H9 (cell line): ENCODE data around the gene PTK7. TPM values are rescaled to one million over a fixed set of nuclear protein-coding genes. Genes with fewer than 3 reads are reported as not detected.

ENCODE experiments used
- DNase-seq: peaks from one replicate; pipeline ENCODE4 v3.0.0-alpha.2; 2017
- H2AFZ ChIP-seq: one replicate; pipeline ENCODE4 v1.6.1; 2013; ENCODE audit warnings: mild to moderate bottlenecking, low read length, control low read depth, moderate library complexity
- H2AK5ac ChIP-seq: 2 replicates; pipeline ENCODE4 v1.6.1; 2013; ENCODE audit warnings: low read length, control low read depth, mixed read lengths; ENCODE audit not compliant: insufficient read length
- H2BK120ac ChIP-seq: one replicate; pipeline ENCODE4 v1.6.1; 2013; ENCODE audit warnings: low read depth, mild to moderate bottlenecking, low read length, control low read depth, inconsistent platforms; ENCODE audit not compliant: poor library complexity, severe bottlenecking
- H2BK12ac ChIP-seq: 2 replicates; pipeline ENCODE4 v1.6.1; 2013; ENCODE audit warnings: low read length, control low read depth, mixed read lengths, low read depth; ENCODE audit not compliant: insufficient read length
- H2BK15ac ChIP-seq: 2 replicates; pipeline ENCODE4 v1.6.1; 2013; ENCODE audit warnings: low read depth, low read length, control low read depth
- H2BK20ac ChIP-seq: one replicate; pipeline ENCODE4 v1.6.1; 2013; ENCODE audit warnings: low read depth, mild to moderate bottlenecking, low read length, control low read depth, inconsistent platforms; ENCODE audit not compliant: poor library complexity, severe bottlenecking
- H2BK5ac ChIP-seq: 2 replicates; pipeline ENCODE4 v1.6.1; 2013; ENCODE audit warnings: low read length, control low read depth, mixed read lengths; ENCODE audit not compliant: insufficient read length
- H3K14ac ChIP-seq: 2 replicates; pipeline ENCODE4 v1.6.1; 2013; ENCODE audit warnings: low read length, control low read depth; ENCODE audit not compliant: insufficient read depth
- H3K18ac ChIP-seq: 2 replicates; pipeline ENCODE4 v1.6.1; 2013; ENCODE audit warnings: low read depth, mild to moderate bottlenecking, mixed read lengths, low read length, control low read depth; ENCODE audit not compliant: insufficient read length
- H3K23ac ChIP-seq: 2 replicates; pipeline ENCODE4 v1.6.1; 2013; ENCODE audit warnings: low read length, control low read depth, mixed read lengths, low read depth; ENCODE audit not compliant: insufficient read length
- H3K23me2 ChIP-seq: 2 replicates; pipeline ENCODE4 v1.6.1; 2013; ENCODE audit warnings: low read depth, mild to moderate bottlenecking, mixed read lengths, low read length, control low read depth; ENCODE audit not compliant: insufficient read length, poor library complexity, severe bottlenecking
- H3K27ac ChIP-seq: 2 replicates; pipeline ENCODE4 v1.5.1; 2013; ENCODE audit warnings: low read length, control low read depth, mixed read lengths, low read depth; ENCODE audit not compliant: insufficient read length
- H3K27me3 ChIP-seq: 2 replicates; pipeline ENCODE4 v1.6.1; 2013; ENCODE audit warnings: low read length, control low read depth, inconsistent platforms; ENCODE audit not compliant: insufficient read depth
- H3K4ac ChIP-seq: 2 replicates; pipeline ENCODE4 v1.6.1; 2013; ENCODE audit warnings: low read depth, mild to moderate bottlenecking, control low read depth, inconsistent platforms, low read length, moderate library complexity
- H3K4me1 ChIP-seq: 2 replicates; pipeline ENCODE4 v1.6.1; 2013; ENCODE audit warnings: low read length, control low read depth, inconsistent platforms; ENCODE audit not compliant: insufficient read depth
- H3K4me2 ChIP-seq: 2 replicates; pipeline ENCODE4 v1.6.1; 2013; ENCODE audit warnings: low read length, control low read depth, mixed read lengths; ENCODE audit not compliant: insufficient read length, insufficient read depth
- H3K56ac ChIP-seq: 2 replicates; pipeline ENCODE4 v1.6.1; 2013; ENCODE audit warnings: low read depth, mild to moderate bottlenecking, mixed read lengths, low read length, control low read depth; ENCODE audit not compliant: insufficient read length
- H3K79me1 ChIP-seq: 2 replicates; pipeline ENCODE4 v1.6.1; 2013; ENCODE audit warnings: low read depth, mild to moderate bottlenecking, moderate library complexity, low read length, control low read depth, inconsistent platforms; ENCODE audit not compliant: insufficient read depth, poor library complexity, severe bottlenecking
- H3K79me2 ChIP-seq: 2 replicates; pipeline ENCODE4 v1.6.1; 2013; ENCODE audit warnings: low read length, control low read depth, inconsistent platforms; ENCODE audit not compliant: insufficient read depth
- H3K9ac ChIP-seq: 2 replicates; pipeline ENCODE4 v1.6.1; 2013; ENCODE audit warnings: low read length, control low read depth, mixed read lengths; ENCODE audit not compliant: insufficient read length; ENCODE audit errors: extremely low read depth
- H3K9me3 ChIP-seq: one replicate; pipeline ENCODE4 v1.6.1; 2013; ENCODE audit warnings: low read depth, low read length, inconsistent platforms; ENCODE audit not compliant: control insufficient read depth
- H3T11ph ChIP-seq: one replicate; pipeline ENCODE4 v1.6.1; 2013; ENCODE audit warnings: mild to moderate bottlenecking, low read length, control low read depth, inconsistent platforms
- H4K20me1 ChIP-seq: one replicate; pipeline ENCODE4 v1.6.1; 2013; ENCODE audit not compliant: control insufficient read depth, insufficient read length, insufficient read depth
- H4K5ac ChIP-seq: 2 replicates; pipeline ENCODE4 v1.6.1; 2013; ENCODE audit warnings: low read depth, mild to moderate bottlenecking, mixed read lengths, low read length, control low read depth; ENCODE audit not compliant: insufficient read length
- H4K8ac ChIP-seq: replicated peaks from 2 replicates; pipeline ENCODE4 v1.6.1; 2013; ENCODE audit warnings: low read length, control low read depth, mixed read lengths, low read depth; ENCODE audit not compliant: insufficient read length
- H4K91ac ChIP-seq: 2 replicates; pipeline ENCODE4 v1.6.1; 2013; ENCODE audit warnings: low read depth, mild to moderate bottlenecking, moderate library complexity, mixed read lengths, low read length, control low read depth; ENCODE audit not compliant: insufficient read length
- H3K27ac Mint-ChIP-seq, 3 experiments: 2 replicates in 2 of 3; 3 replicates in 1 of 3; pipeline ENCODE4 v1.8.0; 2020 to 2021; ENCODE audit warnings: mixed read lengths in 3 of 3, mild to moderate bottlenecking in 1 of 3, moderate library complexity in 1 of 3
- H3K27me3 Mint-ChIP-seq: 2 replicates; pipeline ENCODE4 v1.8.0; 2021; ENCODE audit warnings: low read depth, mild to moderate bottlenecking, moderate library complexity, mixed read lengths
- H3K36me3 Mint-ChIP-seq, 3 experiments: 2 replicates in 2 of 3; 3 replicates in 1 of 3; pipeline ENCODE4 v1.8.0; 2020 to 2021; ENCODE audit warnings: low read depth in 3 of 3, mixed read lengths in 3 of 3; ENCODE audit not compliant: insufficient read depth in 1 of 3
- H3K4me1 Mint-ChIP-seq, 2 experiments: 2 replicates each; pipeline ENCODE4 v1.8.0; 2020; ENCODE audit warnings: mixed read lengths in 2 of 2
- H3K4me3 Mint-ChIP-seq, 2 experiments: 2 replicates in 1 of 2; 3 replicates in 1 of 2; pipeline ENCODE4 v1.8.0; 2020 to 2021; ENCODE audit warnings: mild to moderate bottlenecking in 2 of 2, mixed read lengths in 2 of 2, moderate library complexity in 1 of 2
- H3K9me3 Mint-ChIP-seq, 2 experiments: 2 replicates in 1 of 2; 3 replicates in 1 of 2; pipeline ENCODE4 v1.8.0; 2020; ENCODE audit warnings: mild to moderate bottlenecking in 2 of 2, mixed read lengths in 2 of 2, moderate library complexity in 1 of 2
- WGBS: extraction: QIAGEN DNeasy Blood & Tissue Kit; methylation state at CpG from one replicate; pipeline ENCODE4 v1.1.7; 2013; ENCODE audit warnings: missing lambda C conversion rate, low lambda C conversion rate, mixed read lengths; ENCODE audit not compliant: insufficient read length; ENCODE audit errors: extremely low coverage; 5-methylcytosine and 5-hydroxymethylcytosine counted together
- total RNA-seq: library from RNA; stranded (reverse); gene quantifications from 2 replicates; pipeline ENCODE4 v1.2.1, GENCODE V29; 2021
- TF ChIP-seq, protein P1 (sequence below): fragments of 200-600 bp; sonication (generic); conservative IDR thresholded peaks from 3 replicates; pipeline ENCODE4 v1.8.0; 2021; ENCODE audit warnings: antibody characterized with exemption, mild to moderate bottlenecking

PTK7 gene
- total RNA-seq, 1 experiment from 2014 or later, result 128 TPM

DNA sequence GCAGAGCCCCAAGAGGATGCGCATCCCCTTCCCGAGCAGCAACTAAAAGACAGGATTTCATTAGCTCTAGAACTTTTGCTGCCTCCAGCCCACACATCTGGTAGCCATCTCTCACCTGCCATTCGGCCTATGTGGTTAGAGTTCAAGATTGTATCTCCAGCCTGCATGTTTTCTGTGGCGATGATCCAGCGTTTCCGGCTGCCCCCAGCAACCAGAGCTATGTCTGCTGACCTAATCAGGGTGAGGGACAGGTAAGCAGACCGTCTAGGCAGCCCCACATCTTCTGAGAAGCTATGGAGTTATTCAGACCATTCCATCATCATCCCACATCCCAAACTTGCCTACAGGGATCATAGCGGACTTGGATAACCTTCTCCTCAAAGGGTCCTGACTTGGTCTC is 20.1 kb upstream of the PTK7 start:
- WGBS, result no CpG with 5 or more reads among the region's 8 CpGs
- Histone ChIP-seq H2BK12ac (no peak overlapping the region), H3K79me2 (peaks cover 10% of the 10 kb centered on the region; the same call in 1 of the 2 replicates), H4K20me1 (no peaks in the 10 kb centered on the region), H3K4me1 (0 out of 2 replicates have a peak, but pooled peaks cover 4% of the 10 kb centered on the region), H3K27me3 (no peaks in the 10 kb centered on the region), H3K9ac (no peak overlapping the region), H4K91ac (no peak overlapping the region), H3K27ac (no peak overlapping the region), H2BK15ac (no peak overlapping the region), H3K23me2 (peaks cover 7% of the 10 kb centered on the region), H2BK20ac (no peak overlapping the region), H3K4me2 (no peak overlapping the region), H3T11ph (no peak overlapping the region), H3K4ac (no peak overlapping the region), H2BK120ac (no peak overlapping the region), H3K79me1 (peaks cover 3% of the 10 kb centered on the region), H4K8ac (no peak overlapping the region), H3K18ac (no peak overlapping the region), H3K56ac (no peak overlapping the region), H2AFZ (no peak overlapping the region), H3K23ac (no peak overlapping the region), H4K5ac (no peak overlapping the region), H3K14ac (no peak overlapping the region), H2AK5ac (no peak overlapping the region), H3K9me3 (no peaks in the 10 kb centered on the region), H2BK5ac (no peak overlapping the region)
- H3K27ac Mint-ChIP-seq, result peak overlapping the region; percentile 21 to 73 (median 41); a peak in 2 of 7 replicates
- peaks cover 38 to 43% of the 10 kb centered on the region in 2 experiments for H3K4me1 Mint-ChIP-seq
- TF ChIP-seq, protein P1, sequence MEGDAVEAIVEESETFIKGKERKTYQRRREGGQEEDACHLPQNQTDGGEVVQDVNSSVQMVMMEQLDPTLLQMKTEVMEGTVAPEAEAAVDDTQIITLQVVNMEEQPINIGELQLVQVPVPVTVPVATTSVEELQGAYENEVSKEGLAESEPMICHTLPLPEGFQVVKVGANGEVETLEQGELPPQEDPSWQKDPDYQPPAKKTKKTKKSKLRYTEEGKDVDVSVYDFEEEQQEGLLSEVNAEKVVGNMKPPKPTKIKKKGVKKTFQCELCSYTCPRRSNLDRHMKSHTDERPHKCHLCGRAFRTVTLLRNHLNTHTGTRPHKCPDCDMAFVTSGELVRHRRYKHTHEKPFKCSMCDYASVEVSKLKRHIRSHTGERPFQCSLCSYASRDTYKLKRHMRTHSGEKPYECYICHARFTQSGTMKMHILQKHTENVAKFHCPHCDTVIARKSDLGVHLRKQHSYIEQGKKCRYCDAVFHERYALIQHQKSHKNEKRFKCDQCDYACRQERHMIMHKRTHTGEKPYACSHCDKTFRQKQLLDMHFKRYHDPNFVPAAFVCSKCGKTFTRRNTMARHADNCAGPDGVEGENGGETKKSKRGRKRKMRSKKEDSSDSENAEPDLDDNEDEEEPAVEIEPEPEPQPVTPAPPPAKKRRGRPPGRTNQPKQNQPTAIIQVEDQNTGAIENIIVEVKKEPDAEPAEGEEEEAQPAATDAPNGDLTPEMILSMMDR, result no peak
- no peak overlapping the region for H3K4me3 Mint-ChIP-seq
- peaks cover 0 to 3% of the 10 kb centered on the region in 2 experiments; a peak in 1 of 5 replicates for H3K9me3 Mint-ChIP-seq
- no peaks in the 10 kb centered on the region; the same call in 1 of the 2 replicates for H3K27me3 Mint-ChIP-seq
- H3K36me3 Mint-ChIP-seq, result peaks cover 18 to 38% (median 36%) of the 10 kb centered on the region in 3 experiments
- no peak for DNase-seq
